HepG2 (cell line): ENCODE results near the gene CPNE1. TPM values are rescaled to one million over a fixed set of nuclear protein-coding genes. Genes with fewer than 3 reads are reported as not detected.

ENCODE experiments used
- AGO2 ChIP-seq: fragments of 200-400 bp; formaldehyde crosslinking; optimal IDR thresholded peaks from 2 replicates; pipeline ENCODE3; 2017; ENCODE audit warnings: mild to moderate bottlenecking, low read depth, low read length, moderate library complexity
- CREB1 ChIP-seq, 2 experiments: fragments of 450-650 bp in 1 of 2; IDR thresholded peaks; 2 replicates each; pipeline ENCODE4 v1.6.1; 2016 to 2017; ENCODE audit warnings: control low read depth in 1 of 2, mild to moderate bottlenecking in 1 of 2, missing compliant biosample characterization in 1 of 2, missing genetic modification characterization in 1 of 2
- CSRNP1 ChIP-seq: sonication (generic); formaldehyde crosslinking; IDR thresholded peaks from 2 replicates; pipeline ENCODE4 v1.8.1; 2023; ENCODE audit warnings: mild to moderate bottlenecking, missing genetic modification reagents
- FUBP1 ChIP-seq: sonication (generic); formaldehyde crosslinking; IDR thresholded peaks from 2 replicates; pipeline ENCODE4 v1.5.1; 2020; ENCODE audit warnings: missing genetic modification reagents, mild to moderate bottlenecking, borderline replicate concordance
- HNRNPH1 ChIP-seq: fragments of 200-400 bp; formaldehyde crosslinking; optimal IDR thresholded peaks from 2 replicates; pipeline ENCODE3; 2017; ENCODE audit warnings: mild to moderate bottlenecking, low read depth, low read length
- POLR2AphosphoS5 ChIP-seq: IDR thresholded peaks from 2 replicates; pipeline ENCODE4 v1.6.1; 2012; ENCODE audit warnings: low read depth, low read length
- POLR2G ChIP-seq: fragments of 200-400 bp; formaldehyde crosslinking; IDR thresholded peaks from 2 replicates; pipeline ENCODE4 v1.6.1; 2018; ENCODE audit warnings: mild to moderate bottlenecking, low read depth, low read length, moderate library complexity
- RBM22 ChIP-seq: fragments of 200-400 bp; formaldehyde crosslinking; optimal IDR thresholded peaks from 2 replicates; pipeline ENCODE3; 2017; ENCODE audit warnings: mild to moderate bottlenecking, low read length, moderate library complexity
- TEAD2 ChIP-seq: sonication (generic); formaldehyde crosslinking; IDR thresholded peaks from 2 replicates; pipeline ENCODE4 v1.9.0; 2021; ENCODE audit warnings: missing genetic modification reagents
- ZNF276 ChIP-seq: sonication (generic); formaldehyde crosslinking; IDR thresholded peaks from 2 replicates; pipeline ENCODE4 v1.4.0; 2020; ENCODE audit warnings: mild to moderate bottlenecking, low read depth, missing genetic modification reagents
- ZNF672 ChIP-seq: sonication (generic); formaldehyde crosslinking; IDR thresholded peaks from 2 replicates; pipeline ENCODE4 v1.8.1; 2022; ENCODE audit warnings: missing genetic modification reagents
- ZSCAN20 ChIP-seq: sonication (generic); formaldehyde crosslinking; IDR thresholded peaks from 2 replicates; pipeline ENCODE4 v1.4.0; 2020; ENCODE audit warnings: missing genetic modification reagents, mild to moderate bottlenecking, borderline replicate concordance
- polyA plus RNA-seq, 8 experiments: library from polyadenylated mRNA; depleted of rRNA in 3 of 8; stranded (reverse) in 7 of 8; unstranded in 1 of 8; fragments of >200 nt; fragmentation: Illumina TruSeq in 4 of 8; extraction: Trizol in 4 of 8; gene quantifications; 2 replicates each; pipeline versions ENCODE4 v1.2.1 to v1.2.3, GENCODE V29; 2011 to 2016; ENCODE audit warnings: low read depth in 4 of 8, missing spikeins in 1 of 8, mixed read lengths in 1 of 8; ENCODE audit not compliant: insufficient read depth in 1 of 8
- total RNA-seq, 5 experiments: library from RNA; depleted of rRNA; stranded (reverse); fragments of >200 nt; fragmentation: Illumina TruSeq; extraction: Trizol; gene quantifications; 2 replicates each; pipeline ENCODE4 v1.2.3, GENCODE V29; 2016; ENCODE audit warnings: low read depth in 1 of 5

CPNE1 gene
- total and polyA plus RNA-seq, 2 of the 13 experiments (the other 11 are each of a cell fraction or from before 2014, with no cell fraction given): 408 to 431 TPM

- TF ChIP-seq ZSCAN20 (CRISPR knock-in tag) (no peak), POLR2G (peak; percentile 51; the same call in 1 of the 2 replicates), AGO2 (no peak), FUBP1 (no peak), RBM22 (peak; percentile 46), HNRNPH1 (no peak), POLR2AphosphoS5 (0 out of 2 replicates have a peak, but pooled peaks have one; percentile 20), TEAD2 (CRISPR knock-in tag) (no peak), ZNF672 (CRISPR knock-in tag) (no peak), CREB1 (IDR thresholded peaks at IDR 0.05) (no peak), CREB1 (CRISPR knock-in tag; IDR thresholded peaks at IDR 0.05) (no peak), CSRNP1 (no peak), ZNF276 (CRISPR knock-in tag) (no peak)
These were observed 24.0 kb downstream of the CPNE1 start (continued) for GRCh38 chr20:35640724-35641123.
